ENCODE measurements around the gene CUTA.

Gene CUTA

DNA sequence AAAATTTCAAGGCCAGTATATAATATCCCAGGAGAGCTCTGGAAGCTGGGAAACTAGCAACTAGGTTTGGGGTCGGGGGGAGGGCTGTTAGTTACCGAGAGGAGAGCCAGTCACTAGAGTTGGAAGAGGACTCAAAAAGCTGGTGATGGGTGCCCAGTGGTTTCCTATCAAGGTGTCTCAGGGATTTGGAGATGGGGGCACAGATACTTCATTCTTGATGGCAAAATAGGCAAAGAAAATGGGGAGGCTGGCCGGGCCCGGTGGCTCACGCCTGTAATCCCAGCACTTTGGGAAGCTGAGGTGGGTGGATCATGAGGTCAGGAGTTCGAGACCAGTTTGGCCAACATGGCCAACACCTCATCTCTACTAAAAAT, 6.3 kb downstream of the CUTA start:
- H3K79me2 ChIP-seq (ENCODE audit: insufficient read depth, low read length), result peaks cover 43% of the 10 kb centered on the region
- peak overlapping the region; percentile 69 to 75 for H3K4me3 ChIP-seq (ENCODE audit: low read depth in 1 of 2, low read length in 2 of 2)
- TF ChIP-seq EZH2 (IDR thresholded peaks at IDR 0.05; ENCODE audit: borderline replicate concordance, low read depth, low read length, severe bottlenecking), result no peak
- TF ChIP-seq, protein P1, sequence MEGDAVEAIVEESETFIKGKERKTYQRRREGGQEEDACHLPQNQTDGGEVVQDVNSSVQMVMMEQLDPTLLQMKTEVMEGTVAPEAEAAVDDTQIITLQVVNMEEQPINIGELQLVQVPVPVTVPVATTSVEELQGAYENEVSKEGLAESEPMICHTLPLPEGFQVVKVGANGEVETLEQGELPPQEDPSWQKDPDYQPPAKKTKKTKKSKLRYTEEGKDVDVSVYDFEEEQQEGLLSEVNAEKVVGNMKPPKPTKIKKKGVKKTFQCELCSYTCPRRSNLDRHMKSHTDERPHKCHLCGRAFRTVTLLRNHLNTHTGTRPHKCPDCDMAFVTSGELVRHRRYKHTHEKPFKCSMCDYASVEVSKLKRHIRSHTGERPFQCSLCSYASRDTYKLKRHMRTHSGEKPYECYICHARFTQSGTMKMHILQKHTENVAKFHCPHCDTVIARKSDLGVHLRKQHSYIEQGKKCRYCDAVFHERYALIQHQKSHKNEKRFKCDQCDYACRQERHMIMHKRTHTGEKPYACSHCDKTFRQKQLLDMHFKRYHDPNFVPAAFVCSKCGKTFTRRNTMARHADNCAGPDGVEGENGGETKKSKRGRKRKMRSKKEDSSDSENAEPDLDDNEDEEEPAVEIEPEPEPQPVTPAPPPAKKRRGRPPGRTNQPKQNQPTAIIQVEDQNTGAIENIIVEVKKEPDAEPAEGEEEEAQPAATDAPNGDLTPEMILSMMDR (IDR thresholded peaks at IDR 0.05; ENCODE audit: borderline replicate concordance, extremely low read depth, low read length, poor library complexity, severe bottlenecking), result no peak
- ATAC-seq (ENCODE audit: insufficient read depth, low read depth) (no peak), DNase-seq (no peak)
- H2AFZ ChIP-seq (ENCODE audit: low read depth, low read length), result no peak overlapping the region
- H4K20me1 ChIP-seq (ENCODE audit: insufficient read depth, low read length), result peaks cover 24% of the 10 kb centered on the region; the same call in 1 of the 2 replicates
- no peaks in the 10 kb centered on the region for H3K9me3 ChIP-seq (ENCODE audit: insufficient read depth, low read length, severe bottlenecking)
- H3K9ac ChIP-seq (ENCODE audit: low read depth, low read length), result peak overlapping the region; percentile 83
- H3K27ac ChIP-seq (ENCODE audit: low read length), result peak overlapping the region; percentile 95
- peaks cover 61% of the 10 kb centered on the region for H3K36me3 ChIP-seq (ENCODE audit: insufficient read depth, low read length)
- H3K4me2 ChIP-seq (ENCODE audit: insufficient read depth, low read length), result peak overlapping the region; percentile 70
- H3K27me3 ChIP-seq (ENCODE audit: insufficient read depth, low read length, poor library complexity), result no peaks in the 10 kb centered on the region
- peaks cover 57% of the 10 kb centered on the region for H3K4me1 ChIP-seq (ENCODE audit: insufficient read depth, low read length)

GRCh38 chr6:33410711-33411631, 6.9 kb downstream of the CUTA start, which contains the start of gene PHF1:
Gene PHF1, plus strand, starts transcription at chr6:33411014. Its CDS starts 1,250 bp downstream, at chr6:33412264.
- Histone ChIP-seq H4K20me1 (ENCODE audit: insufficient read depth, low read length) (peaks cover 23% of the 10 kb centered on the region; the same call in 1 of the 2 replicates), H3K27ac (ENCODE audit: low read length) (peak within 1 kb of the TSS; percentile 100), H3K79me2 (ENCODE audit: insufficient read depth, low read length) (peaks cover 37% of the 10 kb centered on the region), H3K36me3 (ENCODE audit: insufficient read depth, low read length) (peaks cover 62% of the 10 kb centered on the region), H3K27me3 (ENCODE audit: insufficient read depth, low read length, poor library complexity) (no peaks in the 10 kb centered on the region), H3K9me3 (ENCODE audit: insufficient read depth, low read length, severe bottlenecking) (no peaks in the 10 kb centered on the region), H3K4me1 (ENCODE audit: insufficient read depth, low read length) (peaks cover 51% of the 10 kb centered on the region), H3K4me3 (ENCODE audit: low read depth in 1 of 2, low read length in 2 of 2) (peak within 1 kb of the TSS; percentile 69 to 75), H2AFZ (ENCODE audit: low read depth, low read length) (peak within 1 kb of the TSS; percentile 90), H3K4me2 (ENCODE audit: insufficient read depth, low read length) (peak within 1 kb of the TSS; percentile 89), H3K9ac (ENCODE audit: low read depth, low read length) (peak within 1 kb of the TSS; percentile 87)
- no peak for TF ChIP-seq EZH2 (IDR thresholded peaks at IDR 0.05; ENCODE audit: borderline replicate concordance, low read depth, low read length, severe bottlenecking)
- TF ChIP-seq, protein P1 (IDR thresholded peaks at IDR 0.05; ENCODE audit: borderline replicate concordance, extremely low read depth, low read length, poor library complexity, severe bottlenecking), result peak; percentile 19
- peak; percentile 78 for DNase-seq
- ATAC-seq (ENCODE audit: insufficient read depth, low read depth), result peak; percentile 32

DNA sequence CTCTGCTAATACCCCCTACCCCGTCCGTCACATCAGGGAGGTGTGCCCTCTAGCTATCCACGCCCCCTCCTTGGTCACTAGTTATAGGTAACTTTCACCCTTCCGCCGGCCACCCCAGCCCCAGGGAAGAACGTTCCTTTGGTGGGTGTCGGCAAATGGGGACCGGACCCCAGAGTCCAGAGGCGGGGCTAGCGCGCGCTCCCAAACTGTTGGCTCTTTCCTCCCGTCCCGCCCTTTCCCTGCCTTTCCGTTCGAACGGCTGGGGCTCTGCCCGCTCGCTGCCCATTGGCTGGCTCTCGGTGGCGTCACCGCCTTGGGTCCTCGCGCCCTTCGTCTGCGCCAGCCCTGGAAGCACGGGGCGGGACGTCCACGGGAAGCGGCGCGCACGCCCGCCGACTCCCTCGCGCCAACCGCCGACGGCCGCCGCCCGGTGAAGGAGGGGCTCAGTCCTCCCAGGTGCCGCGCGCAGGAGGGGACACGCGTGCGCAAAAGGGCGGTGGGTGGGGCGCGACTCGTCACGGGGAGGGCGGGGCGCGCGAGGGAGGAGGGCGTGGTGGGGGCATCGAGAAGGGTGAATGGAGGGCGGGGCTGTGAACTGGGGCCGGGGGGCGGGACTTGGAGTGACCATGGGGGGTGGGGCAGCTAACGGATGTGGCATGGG, 7.7 kb downstream of the CUTA start:
- ATAC-seq (ENCODE audit: insufficient read depth, low read depth), result peak; percentile 93

More for the DNA sequence above, 7.7 kb downstream of the CUTA start:
- peak overlapping the region; percentile 90 for H2AFZ ChIP-seq (ENCODE audit: low read depth, low read length)
- peaks cover 15% of the 10 kb centered on the region; the same call in 1 of the 2 replicates for H4K20me1 ChIP-seq (ENCODE audit: insufficient read depth, low read length)
- H3K4me1 ChIP-seq (ENCODE audit: insufficient read depth, low read length), result peaks cover 43% of the 10 kb centered on the region
- no peaks in the 10 kb centered on the region for H3K9me3 ChIP-seq (ENCODE audit: insufficient read depth, low read length, severe bottlenecking)
- peak overlapping the region; percentile 87 for H3K9ac ChIP-seq (ENCODE audit: low read depth, low read length)
- H3K79me2 ChIP-seq (ENCODE audit: insufficient read depth, low read length), result peaks cover 30% of the 10 kb centered on the region
- H3K27me3 ChIP-seq (ENCODE audit: insufficient read depth, low read length, poor library complexity), result no peaks in the 10 kb centered on the region
- H3K36me3 ChIP-seq (ENCODE audit: insufficient read depth, low read length), result peaks cover 62% of the 10 kb centered on the region
- peak overlapping the region; percentile 27 to 75; a peak in 3 of 4 replicates for H3K4me3 ChIP-seq (ENCODE audit: low read depth in 1 of 2, low read length in 2 of 2)
- peak overlapping the region; percentile 100 for H3K27ac ChIP-seq (ENCODE audit: low read length)
- no peak for TF ChIP-seq EZH2 (IDR thresholded peaks at IDR 0.05; ENCODE audit: borderline replicate concordance, low read depth, low read length, severe bottlenecking)
- TF ChIP-seq, protein P1 (IDR thresholded peaks at IDR 0.05; ENCODE audit: borderline replicate concordance, extremely low read depth, low read length, poor library complexity, severe bottlenecking), result no peak
- H3K4me2 ChIP-seq (ENCODE audit: insufficient read depth, low read length), result peak overlapping the region; percentile 89
- DNase-seq, result peak; percentile 98

All from DND-41 (cell line).